AG10803 (cell line): Measurements from ENCODE around the gene MAN2C1.

Experiments
- DNase-seq: peaks from one replicate; pipeline ENCODE4 v3.0.0; 2010; ENCODE audit warnings: low read depth
- H3K4me3 ChIP-seq: 2 replicates; pipeline ENCODE4 v1.5.1; 2011; ENCODE audit warnings: mild to moderate bottlenecking, low read length, control low read depth
- TF ChIP-seq, protein P1 (sequence below): conservative IDR thresholded peaks from 2 replicates; pipeline ENCODE4 v1.5.1; 2011; ENCODE audit warnings: mild to moderate bottlenecking, low read length, control low read depth, inconsistent platforms

The MAN2C1 gene

DNA sequence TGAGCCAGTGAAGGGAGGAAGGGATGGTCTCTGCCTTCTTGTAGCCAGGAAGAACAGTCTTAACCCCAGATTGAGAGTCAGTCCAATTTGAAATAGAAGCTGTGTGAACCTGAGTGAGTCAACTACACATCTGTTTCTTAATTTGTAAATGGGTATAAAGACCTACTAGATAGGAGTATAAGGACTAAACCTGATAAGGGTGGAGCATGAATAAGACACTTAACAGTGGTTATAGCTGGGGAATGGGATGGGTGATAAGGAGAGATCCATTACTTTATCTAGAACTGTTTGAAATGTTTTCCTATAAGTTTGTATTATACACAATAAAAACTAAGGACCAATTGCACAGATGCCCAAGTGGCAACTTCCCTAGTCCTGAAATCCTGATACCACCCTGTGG is 1.4 kb downstream of the MAN2C1 start:
- TF ChIP-seq, protein P1, sequence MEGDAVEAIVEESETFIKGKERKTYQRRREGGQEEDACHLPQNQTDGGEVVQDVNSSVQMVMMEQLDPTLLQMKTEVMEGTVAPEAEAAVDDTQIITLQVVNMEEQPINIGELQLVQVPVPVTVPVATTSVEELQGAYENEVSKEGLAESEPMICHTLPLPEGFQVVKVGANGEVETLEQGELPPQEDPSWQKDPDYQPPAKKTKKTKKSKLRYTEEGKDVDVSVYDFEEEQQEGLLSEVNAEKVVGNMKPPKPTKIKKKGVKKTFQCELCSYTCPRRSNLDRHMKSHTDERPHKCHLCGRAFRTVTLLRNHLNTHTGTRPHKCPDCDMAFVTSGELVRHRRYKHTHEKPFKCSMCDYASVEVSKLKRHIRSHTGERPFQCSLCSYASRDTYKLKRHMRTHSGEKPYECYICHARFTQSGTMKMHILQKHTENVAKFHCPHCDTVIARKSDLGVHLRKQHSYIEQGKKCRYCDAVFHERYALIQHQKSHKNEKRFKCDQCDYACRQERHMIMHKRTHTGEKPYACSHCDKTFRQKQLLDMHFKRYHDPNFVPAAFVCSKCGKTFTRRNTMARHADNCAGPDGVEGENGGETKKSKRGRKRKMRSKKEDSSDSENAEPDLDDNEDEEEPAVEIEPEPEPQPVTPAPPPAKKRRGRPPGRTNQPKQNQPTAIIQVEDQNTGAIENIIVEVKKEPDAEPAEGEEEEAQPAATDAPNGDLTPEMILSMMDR: no peak
- no peak for DNase-seq
- no peak overlapping the region; the same call in 1 of the 2 replicates for H3K4me3 ChIP-seq

- H3K4me3 ChIP-seq: no peak overlapping the region
- no peak for DNase-seq
- TF ChIP-seq, protein P1: no peak
Measured at GRCh38 chr15:75366163-75366562, 2.2 kb downstream of the MAN2C1 start.

DNA sequence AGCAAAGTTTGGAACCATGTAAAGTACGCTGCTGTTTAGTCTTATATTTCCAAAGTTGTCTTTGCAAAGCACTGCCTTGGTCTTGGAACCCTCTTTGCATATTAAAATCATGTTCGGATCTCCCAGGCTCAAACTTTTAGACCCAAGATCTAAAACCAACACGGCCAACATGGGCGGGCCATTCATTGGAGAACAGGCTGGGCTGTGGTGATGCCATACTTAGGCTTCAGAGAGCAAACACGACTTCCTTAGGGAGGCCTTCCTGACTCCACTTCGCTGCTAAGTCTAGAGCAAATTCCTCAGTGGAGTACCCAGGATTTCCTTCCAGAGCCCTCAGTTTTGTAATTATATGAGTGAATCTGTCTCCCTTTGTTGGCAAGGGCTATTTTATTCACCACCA is 3.5 kb downstream of the MAN2C1 start:
- no peak for DNase-seq
- TF ChIP-seq, protein P1: no peak

DNA sequence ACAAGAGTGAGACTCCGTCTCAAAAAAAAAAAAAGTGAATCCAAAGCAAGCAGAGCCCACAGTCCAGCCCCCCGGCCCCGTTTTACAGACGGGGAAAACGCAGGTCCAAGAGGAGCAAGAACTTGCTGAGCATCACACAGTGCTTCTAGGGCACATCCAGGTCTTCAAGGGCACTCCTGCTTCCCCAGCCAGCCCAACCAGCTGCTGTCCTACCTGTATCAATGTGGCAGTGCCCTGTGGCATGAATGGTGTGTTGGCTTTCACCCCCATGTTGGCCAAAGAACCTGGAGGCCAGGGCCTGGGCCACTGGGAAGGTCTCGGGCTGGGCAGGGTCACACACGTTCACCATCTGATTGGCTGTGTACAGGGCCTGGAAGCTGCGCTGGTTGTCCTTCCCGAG is 4.6 kb downstream of the MAN2C1 start:
- DNase-seq: no peak
- TF ChIP-seq, protein P1: no peak

More for the DNA sequence above, 3.5 kb downstream of the MAN2C1 start:
- no peak overlapping the region for H3K4me3 ChIP-seq

GRCh38 chr15:75362642-75363249 is 5.7 kb downstream of the MAN2C1 start:
- no peak for DNase-seq
- no peak overlapping the region for H3K4me3 ChIP-seq
- TF ChIP-seq, protein P1: no peak

More for the DNA sequence above, 4.6 kb downstream of the MAN2C1 start:
- no peak overlapping the region for H3K4me3 ChIP-seq

- H3K4me3 ChIP-seq: no peak overlapping the region
- TF ChIP-seq, protein P1: no peak
- no peak for DNase-seq
Measured at GRCh38 chr15:75361989-75362641, 6.3 kb downstream of the MAN2C1 start.

DNA sequence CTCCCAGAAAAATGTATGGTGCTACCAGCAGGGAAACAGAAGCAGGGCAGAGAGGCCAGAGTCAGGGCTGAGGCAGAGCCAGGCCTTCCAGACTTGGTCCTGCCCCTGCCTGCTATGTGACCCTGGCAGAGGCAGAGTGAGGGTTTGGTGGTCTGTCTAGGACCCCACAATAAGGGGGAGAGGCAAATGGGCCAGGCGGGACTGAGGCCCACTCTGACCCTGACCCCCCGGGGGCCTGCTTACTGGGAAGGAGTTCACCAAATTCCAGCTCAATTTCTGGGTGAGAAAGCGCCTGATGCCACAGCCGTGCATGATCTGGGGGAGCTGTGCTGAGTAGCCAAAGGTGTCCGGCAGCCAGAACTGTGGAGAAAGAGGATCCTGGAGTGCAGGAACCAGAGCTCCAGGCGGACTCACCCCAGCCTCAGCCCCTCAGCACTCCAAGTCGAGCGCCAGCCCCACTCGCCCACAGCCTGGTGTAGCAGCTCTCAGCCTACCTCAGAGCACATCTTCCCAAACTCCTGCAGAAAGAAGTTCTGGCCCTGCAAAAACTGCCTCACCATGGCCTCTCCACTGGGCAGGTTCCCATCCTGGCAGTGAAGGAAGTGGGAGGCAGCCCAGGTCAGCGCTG is 6.9 kb downstream of the MAN2C1 start:
- TF ChIP-seq, protein P1: no peak
- H3K4me3 ChIP-seq: no peak overlapping the region
- DNase-seq: no peak
